ENCODE measurements around the gene ATG10.

The ATG10 gene

DNA sequence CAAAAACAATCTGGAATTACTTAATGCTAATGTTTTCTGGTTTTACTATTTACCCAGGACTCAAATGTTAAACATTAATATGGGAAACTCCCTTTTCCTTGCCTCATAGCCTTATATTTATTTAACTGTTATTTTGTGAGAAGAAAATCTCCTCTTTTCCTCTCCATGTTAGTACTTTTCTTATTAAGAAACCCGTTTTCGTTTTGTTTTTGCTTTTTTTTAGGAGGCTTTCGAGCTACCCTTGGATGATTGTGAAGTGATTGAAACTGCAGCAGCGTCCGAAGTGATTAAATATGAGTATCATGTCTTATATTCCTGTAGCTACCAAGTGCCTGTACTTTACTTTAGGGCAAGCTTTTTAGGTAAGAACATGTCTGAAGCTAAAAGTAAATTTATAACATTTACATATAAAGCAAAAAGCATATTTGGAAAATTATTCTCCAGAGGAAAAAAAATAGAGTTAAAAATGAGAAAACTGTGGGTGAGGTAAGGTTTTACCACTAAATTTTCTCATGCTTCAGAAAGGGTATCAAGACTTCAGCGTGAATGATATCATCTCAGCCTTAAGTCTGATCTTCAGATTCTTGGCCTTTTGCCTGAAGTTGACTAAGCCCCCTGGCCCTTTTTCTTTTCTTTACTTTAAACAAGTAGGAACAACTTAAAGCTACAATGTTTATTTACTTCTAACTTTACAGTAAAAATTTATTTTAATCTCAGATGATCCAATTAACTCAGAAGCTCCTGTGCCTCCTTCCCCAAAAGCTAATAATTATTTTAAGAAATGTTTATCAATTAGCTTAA lies 192.6 kb downstream of the ATG10 start:
- DNase-seq (ENCODE audit: low read depth, low spot score) = peak; percentile 40

DNA sequence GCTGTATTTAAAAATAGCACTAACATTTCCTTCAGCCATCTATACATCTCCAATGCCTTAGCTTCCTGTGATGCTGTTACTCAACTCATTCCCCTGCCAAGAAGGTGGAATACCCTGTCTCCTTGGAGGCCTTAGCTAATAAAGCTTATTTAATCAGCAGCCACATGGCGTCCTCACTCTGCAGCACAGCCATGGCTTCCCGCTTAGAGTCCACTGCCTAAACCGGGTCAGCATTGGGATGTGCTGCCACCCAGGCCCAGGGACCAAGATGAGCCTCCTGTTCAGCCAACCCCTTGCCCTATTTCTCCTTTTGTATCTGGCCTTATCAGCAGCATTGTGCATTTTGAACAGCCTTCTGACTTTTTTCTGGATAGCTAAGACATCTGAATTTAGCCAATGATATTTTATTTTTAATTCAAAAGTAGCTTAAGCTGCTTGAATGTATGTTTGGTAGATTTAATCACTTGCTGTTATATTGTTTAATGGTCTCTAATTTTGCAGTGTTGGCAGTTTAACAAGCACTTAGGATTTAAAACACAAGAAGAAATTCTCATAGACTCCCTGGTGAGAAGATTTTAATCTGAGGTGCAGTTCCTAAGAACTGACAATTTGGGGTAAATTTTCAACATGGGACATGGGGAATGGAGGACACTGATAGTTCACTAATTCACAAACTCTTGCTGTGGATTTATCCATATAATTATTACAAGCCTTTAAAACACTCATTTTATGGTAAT lies 193.3 kb downstream of the ATG10 start:
- DNase-seq (ENCODE audit: low read depth, low spot score) = no peak

DNA sequence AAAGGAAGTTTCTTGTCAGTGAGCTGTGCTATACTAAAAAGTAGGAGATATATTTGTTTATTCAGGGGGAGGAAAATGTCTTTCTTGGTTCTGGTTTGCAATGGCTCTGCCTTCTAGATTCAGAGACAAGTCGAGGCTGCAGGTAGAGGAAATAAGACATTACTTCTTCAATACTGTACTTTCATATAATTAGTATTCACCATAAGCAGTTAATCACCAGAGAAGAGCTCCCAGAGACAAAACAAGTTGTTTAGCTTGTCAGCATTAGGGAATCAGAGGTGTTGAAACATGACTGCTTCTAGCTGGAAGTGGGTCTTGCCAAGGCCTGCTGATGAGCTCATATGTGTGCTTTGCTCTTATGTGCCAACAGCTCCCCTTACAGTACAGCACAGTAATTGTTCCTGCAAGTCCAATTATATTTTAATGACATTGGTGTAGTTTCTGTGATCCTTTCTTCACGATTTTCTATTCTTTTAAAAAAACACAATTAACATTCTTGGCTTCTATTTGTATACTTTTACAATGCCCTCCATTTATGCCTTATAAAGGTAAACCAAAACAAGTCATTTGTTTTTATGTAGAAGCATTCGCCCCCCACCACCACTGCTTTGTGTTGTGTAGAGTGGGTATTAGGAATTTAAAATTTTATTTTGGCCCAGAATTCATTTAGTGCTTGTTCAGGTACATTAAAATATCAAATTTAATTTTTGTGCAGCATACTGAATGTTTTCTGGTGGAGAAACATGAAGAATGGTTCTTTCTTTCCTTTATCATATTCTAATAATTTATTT lies 194.1 kb downstream of the ATG10 start:
- DNase-seq (ENCODE audit: low read depth, low spot score) = peak; percentile 60

GRCh38 chr5:82167372-82167935 lies 195.6 kb downstream of the ATG10 start:
- DNase-seq (ENCODE audit: low read depth, low spot score) = no peak

DNA sequence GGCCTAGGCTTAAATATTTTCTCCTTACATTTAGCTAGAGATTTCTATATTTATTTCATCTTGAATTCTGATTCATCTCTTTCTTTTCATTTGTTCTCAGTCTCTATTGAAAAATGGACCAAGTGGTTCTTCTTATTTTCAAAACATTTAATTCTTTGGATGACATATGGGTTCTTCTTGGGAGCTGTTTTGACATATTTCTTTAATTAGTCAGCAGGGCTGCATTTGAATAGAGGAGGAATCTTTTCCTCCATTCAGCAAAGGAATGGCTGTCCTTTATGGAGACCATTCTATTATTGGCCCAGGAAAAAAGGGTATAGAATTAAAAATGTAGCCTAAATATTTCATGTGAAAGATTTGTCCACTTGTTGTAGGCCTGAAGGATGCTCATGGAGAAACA lies 196.5 kb downstream of the ATG10 start:
- DNase-seq (ENCODE audit: low read depth, low spot score) = no peak

DNA sequence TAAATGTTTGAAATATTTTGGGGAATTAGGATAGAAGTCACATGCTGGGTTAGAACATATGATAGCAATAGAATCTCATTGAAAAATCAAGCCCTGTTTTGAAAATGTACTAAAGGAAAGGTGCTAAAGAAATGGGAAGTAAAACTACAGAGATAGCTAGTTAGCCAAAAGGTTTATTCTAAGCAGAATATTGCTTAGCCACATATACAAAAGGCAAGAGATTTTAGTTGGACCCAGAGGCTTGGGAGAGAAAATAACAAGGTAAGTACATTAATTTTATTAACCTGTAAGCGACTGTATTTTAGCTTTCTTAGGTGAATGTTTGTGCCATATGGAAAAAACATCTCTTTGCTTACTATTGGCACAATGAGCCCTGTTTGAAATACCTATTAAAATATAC lies 198.1 kb downstream of the ATG10 start:
- no peak for DNase-seq (ENCODE audit: low read depth, low spot score)

DNA sequence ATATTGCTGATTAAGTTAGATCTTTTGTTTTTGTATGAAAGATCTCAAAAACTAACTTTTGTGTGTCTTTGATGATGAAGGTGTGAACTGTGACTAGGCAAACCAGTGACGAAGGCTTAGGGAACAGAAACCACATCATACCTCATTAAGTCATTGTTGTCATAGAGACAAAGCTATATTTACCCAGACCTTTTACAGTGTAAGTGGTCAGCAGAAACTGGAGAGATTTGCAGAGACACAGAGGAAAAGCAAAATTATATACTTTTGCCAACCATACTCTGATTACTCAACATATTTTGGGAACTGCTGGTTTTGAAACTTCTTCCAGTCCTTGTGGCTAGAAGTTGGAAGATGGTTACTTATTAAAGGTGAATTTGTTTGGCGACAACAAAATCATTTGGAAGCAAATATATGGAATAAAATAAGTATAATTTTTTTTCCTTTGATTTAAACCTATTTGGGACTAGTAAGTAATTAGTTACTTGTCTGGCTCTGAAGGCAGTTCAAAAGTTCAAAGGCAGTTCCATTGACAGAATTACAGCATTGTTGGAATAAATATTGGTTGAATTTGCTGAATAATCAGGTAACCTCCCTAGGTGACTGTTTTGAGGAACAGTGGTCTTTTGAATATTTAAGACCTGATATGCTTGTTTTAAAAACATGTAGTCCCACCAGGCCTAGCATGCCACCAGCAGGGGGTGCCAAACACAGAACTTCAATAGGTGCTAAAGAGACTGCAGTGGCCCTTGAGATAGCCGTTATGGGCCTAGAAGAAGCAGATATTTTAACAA lies 202.5 kb downstream of the ATG10 start:
- DNase-seq (ENCODE audit: low read depth, low spot score) = peak; percentile 15

GRCh38 chr5:82174919-82175219 lies 203.0 kb downstream of the ATG10 start:
- DNase-seq (ENCODE audit: low read depth, low spot score) = no peak

DNA sequence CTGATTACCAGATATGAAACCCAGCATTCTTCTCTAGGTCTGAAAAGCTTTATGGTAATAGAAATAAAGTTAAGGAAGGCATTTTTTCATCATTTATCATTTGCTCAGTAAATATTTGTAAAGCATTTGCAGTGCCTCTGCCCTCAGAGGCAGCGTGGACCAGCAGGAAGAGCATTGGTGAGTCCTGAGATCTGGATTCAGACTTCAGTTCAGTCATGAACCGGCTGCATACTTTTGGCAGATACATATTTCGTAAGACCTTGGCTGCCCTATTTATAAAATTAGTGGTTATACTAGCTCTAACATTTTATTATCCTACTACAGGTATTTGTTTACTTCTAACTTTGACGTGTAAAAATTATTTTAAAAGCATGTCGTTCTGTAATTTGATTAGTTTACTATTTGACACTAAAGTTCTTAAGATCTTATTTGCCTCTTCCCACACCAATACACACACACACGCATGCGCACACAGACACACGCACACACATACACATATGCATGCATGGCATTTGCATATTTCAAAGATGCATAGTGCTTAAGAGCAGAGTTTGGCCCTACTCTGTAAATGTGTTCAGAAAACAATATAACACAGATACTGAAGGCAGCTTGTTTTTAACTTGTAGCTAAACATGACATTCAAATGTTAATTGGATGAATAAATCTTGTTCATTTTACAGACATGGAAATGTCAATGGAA lies 204.4 kb downstream of the ATG10 start:
- no peak for DNase-seq (ENCODE audit: low read depth, low spot score)

GRCh38 chr5:82178378-82178777 lies 206.6 kb downstream of the ATG10 start:
- DNase-seq (ENCODE audit: low read depth, low spot score) = no peak

- DNase-seq (ENCODE audit: low read depth, low spot score) = no peak
Observed at GRCh38 chr5:82182662-82183061, 210.8 kb downstream of the ATG10 start.

DNA sequence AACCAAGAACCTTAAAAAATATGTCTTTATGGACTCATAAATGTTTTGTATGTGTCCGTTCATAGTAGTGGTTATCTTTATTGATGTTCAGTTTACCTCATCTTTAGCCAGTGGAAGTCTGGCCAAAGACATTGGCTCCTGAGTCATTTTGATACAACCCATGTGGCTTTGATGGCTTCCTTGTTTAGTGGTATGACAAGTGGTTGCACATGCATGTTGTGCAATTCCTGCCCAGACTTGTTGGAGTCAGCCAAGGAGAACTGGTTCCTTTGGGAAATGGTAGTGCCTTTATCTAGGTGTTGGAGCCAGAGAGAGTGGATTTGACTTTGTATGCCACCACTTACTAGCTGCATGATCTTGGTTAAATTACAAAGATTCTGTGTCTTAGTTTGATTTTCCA lies 212.0 kb downstream of the ATG10 start:
- no peak for DNase-seq (ENCODE audit: low read depth, low spot score)

DNA sequence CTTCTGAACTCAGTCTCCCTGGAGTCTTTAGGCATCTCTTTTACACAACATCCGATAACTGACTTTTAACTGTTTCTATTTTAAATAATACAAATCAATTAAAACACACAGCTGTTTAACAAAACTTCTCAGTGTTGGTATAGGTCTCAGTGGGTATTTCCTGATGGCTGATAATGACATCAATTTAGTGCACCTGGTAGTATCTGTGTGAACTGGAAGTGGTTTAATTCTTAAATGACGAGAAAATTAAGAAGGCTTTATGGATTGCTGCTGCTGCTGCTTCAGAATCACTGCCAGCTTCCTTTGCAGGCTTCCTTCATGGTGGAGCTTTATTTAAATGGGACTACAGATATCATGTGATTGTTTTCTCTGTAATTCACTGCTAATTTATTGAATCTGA lies 214.0 kb downstream of the ATG10 start:
- no peak for DNase-seq (ENCODE audit: low read depth, low spot score)

DNA sequence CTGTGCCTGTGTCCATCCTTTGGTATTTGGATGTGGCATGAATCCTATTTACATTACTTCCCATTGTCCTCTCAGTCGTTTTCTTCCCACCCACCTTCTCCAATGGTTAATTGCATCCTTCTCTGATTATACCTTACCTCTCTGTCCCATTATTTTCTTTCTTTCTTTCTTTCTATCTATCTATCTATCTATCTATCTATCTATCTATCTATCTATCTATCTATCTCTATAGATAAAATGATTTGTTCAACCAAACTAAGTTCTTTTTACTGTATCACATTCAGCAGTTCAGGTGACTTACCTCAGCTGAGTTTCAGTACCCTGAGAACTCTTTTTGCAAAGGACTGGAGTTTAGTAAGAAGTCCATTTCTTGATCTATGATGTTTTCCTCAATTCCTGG lies 225.7 kb downstream of the ATG10 start:
- no peak for DNase-seq (ENCODE audit: low read depth, low spot score)

GRCh38 chr5:82204567-82204966 lies 232.7 kb downstream of the ATG10 start:
- DNase-seq (ENCODE audit: low read depth, low spot score) = no peak

DNA sequence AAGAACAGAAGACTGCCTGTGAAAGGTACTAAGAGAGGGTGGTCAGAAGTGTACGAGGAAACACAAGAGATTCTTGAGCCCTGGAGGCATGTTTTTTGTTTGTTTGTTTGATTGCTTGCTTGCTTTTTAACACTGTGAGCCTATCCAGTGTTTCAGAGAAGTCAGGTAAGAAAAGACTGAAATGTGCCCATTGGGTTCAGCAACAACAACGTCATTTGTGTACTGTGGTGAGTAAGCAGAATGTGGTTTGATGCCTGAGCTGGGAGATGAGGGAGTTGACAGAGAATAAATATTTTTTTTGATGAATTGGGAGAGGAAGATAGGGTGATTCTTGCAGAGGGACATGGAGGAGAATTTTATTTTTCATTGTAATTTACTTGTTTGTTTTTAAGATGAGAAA lies 233.2 kb downstream of the ATG10 start:
- DNase-seq (ENCODE audit: low read depth, low spot score) = no peak

DNA sequence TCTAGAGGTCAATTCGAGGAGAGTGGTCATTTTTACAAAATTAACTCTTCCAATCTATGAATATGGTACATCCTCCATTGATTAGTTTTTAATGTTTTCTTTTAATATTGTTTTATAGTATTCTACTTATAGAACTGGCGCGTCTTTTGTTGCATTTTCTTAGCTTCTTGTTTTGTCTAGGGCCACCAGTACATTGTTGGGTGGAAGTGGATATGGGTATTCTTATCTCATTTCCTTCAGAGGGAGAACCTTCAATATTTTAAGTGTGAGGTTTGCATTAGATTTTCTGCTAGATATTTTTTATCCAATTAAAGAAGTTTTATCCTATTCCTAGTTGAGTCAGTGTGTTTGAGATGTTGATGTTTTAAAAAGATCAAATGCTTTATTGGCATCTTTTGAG lies 236.5 kb downstream of the ATG10 start:
- DNase-seq (ENCODE audit: low read depth, low spot score) = no peak

DNA sequence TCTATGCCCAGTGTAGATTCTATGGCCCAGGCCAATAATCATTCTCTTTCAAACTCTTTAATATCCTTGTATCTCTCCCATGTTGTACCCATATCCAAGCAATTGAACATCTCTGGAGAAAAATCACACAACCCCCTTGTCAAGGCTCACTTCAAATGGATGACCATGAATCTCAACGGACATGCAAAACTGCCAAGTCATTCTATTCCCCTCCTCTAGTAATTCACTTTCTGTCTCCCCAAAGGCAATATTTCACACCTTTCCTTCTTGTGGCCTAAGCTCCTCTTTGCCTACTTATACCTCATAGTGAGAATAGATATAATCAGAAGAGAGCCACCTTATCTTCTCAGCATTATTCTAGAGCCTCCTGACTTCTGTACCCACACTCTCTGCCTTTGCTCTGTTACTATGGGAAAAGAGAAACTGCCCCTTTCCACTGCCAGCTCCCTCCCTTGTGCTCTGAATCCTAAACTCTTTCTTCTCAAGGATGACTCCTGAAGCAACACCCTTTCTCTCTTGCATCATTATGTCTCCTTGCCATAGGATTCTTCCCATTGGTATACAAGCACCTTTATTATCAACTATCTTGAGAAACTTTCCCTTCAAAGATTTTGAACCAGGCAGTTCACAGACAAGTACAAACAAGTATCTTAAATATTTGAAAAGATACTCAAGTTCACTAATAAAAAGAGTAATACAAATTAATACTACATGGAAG lies 240.2 kb downstream of the ATG10 start:
- no peak for DNase-seq (ENCODE audit: low read depth, low spot score)

- no peak for DNase-seq (ENCODE audit: low read depth, low spot score)
Observed at GRCh38 chr5:82217917-82218316, 246.1 kb downstream of the ATG10 start.

All from smooth muscle cell of the brain vasculature (primary cell).